GM12801 (cell line): Measurements from ENCODE around the gene UNC93B1.

Experiments
- CTCF ChIP-seq: IDR thresholded peaks from one replicate; pipeline ENCODE4 v1.5.1; 2011; ENCODE audit warnings: control low read depth; ENCODE audit not compliant: insufficient read length; ENCODE audit errors: extremely low read depth

UNC93B1 gene

GRCh38 chr11:68048681-68049508 is 45.0 kb upstream of the UNC93B1 start:
- no peak for TF ChIP-seq CTCF

- TF ChIP-seq CTCF: no peak
These were observed 43.8 kb upstream of the UNC93B1 start for GRCh38 chr11:68047437-68048290.

GRCh38 chr11:68044898-68045351 is 41.0 kb upstream of the UNC93B1 start:
- no peak for TF ChIP-seq CTCF

- no peak for TF ChIP-seq CTCF
These were observed 40.4 kb upstream of the UNC93B1 start for GRCh38 chr11:68044145-68044813.

- TF ChIP-seq CTCF: no peak
These were observed 39.6 kb upstream of the UNC93B1 start for GRCh38 chr11:68043349-68044144.

GRCh38 chr11:68043029-68043348 is 39.1 kb upstream of the UNC93B1 start:
- TF ChIP-seq CTCF: no peak
